GM19328 (cell line): ENCODE data around the gene RSBN1.

Source experiments
- ATAC-seq: cut with Tn5 transposase; IDR thresholded peaks from one replicate; pipeline ENCODE4 v1.9.1; 2021; ENCODE audit warnings: mild to moderate bottlenecking, moderate library complexity; ENCODE audit not compliant: unreplicated experiment

Gene RSBN1

GRCh38 chr1:113813218-113813617 is 942 bp upstream of the RSBN1 start:
- no peak for ATAC-seq

GRCh38 chr1:113812661-113813135 is 422 bp upstream of the RSBN1 start:
- ATAC-seq: no peak

- ATAC-seq: peak; percentile 16
Measured at GRCh38 chr1:113811156-113811887, 954 bp downstream of the RSBN1 start.

- ATAC-seq: no peak
Measured at GRCh38 chr1:113809670-113810602, 2.3 kb downstream of the RSBN1 start.

- ATAC-seq: no peak
Measured at GRCh38 chr1:113808450-113809195, 3.7 kb downstream of the RSBN1 start.

- no peak for ATAC-seq
Measured at GRCh38 chr1:113805639-113806038, 6.6 kb downstream of the RSBN1 start.

GRCh38 chr1:113805256-113805531 is 7.1 kb downstream of the RSBN1 start:
- ATAC-seq: no peak

- ATAC-seq: no peak
Measured at GRCh38 chr1:113804421-113805255, 7.6 kb downstream of the RSBN1 start.

- ATAC-seq: no peak
Measured at GRCh38 chr1:113802367-113803007, 9.8 kb downstream of the RSBN1 start.

- ATAC-seq: no peak
Measured at GRCh38 chr1:113800487-113800886, 11.8 kb downstream of the RSBN1 start.

GRCh38 chr1:113797472-113797871 is 14.8 kb downstream of the RSBN1 start:
- no peak for ATAC-seq

GRCh38 chr1:113793878-113794834 is 18.1 kb downstream of the RSBN1 start:
- no peak for ATAC-seq

GRCh38 chr1:113792986-113793385 is 19.3 kb downstream of the RSBN1 start:
- ATAC-seq: no peak

GRCh38 chr1:113792471-113792870 is 19.8 kb downstream of the RSBN1 start:
- ATAC-seq: no peak

GRCh38 chr1:113788802-113789201 is 23.5 kb downstream of the RSBN1 start:
- no peak for ATAC-seq

GRCh38 chr1:113787663-113788062 is 24.6 kb downstream of the RSBN1 start:
- ATAC-seq: no peak

- no peak for ATAC-seq
Measured at GRCh38 chr1:113786069-113786468, 26.2 kb downstream of the RSBN1 start.

- peak; percentile 44 for ATAC-seq
Measured at GRCh38 chr1:113784104-113784779, 28.0 kb downstream of the RSBN1 start.
